ENCODE data around the gene APOBEC3F. TPM values are rescaled to one million over a fixed set of nuclear protein-coding genes. Genes with fewer than 3 reads are reported as not detected.
"Not testable (repeated sequence)": the region's sequence is repeated elsewhere in the genome, so short reads cannot be mapped to it uniquely, and the experiment has no call there.

APOBEC3F gene
- 1 to 10 TPM; 5.5 to 9.8 TPM for total RNA-seq
- long read RNA-seq, donor 1, partial matches to known transcripts: 0 of 4 reads
- long read RNA-seq, donor 1, other reads (novel, unspliced or antisense): 2 of 4 reads
- long read RNA-seq, donor 2, partial matches to known transcripts: 2 of 2 reads
- long read RNA-seq, donor 2, other reads (novel, unspliced or antisense): 0 of 2 reads

DNA sequence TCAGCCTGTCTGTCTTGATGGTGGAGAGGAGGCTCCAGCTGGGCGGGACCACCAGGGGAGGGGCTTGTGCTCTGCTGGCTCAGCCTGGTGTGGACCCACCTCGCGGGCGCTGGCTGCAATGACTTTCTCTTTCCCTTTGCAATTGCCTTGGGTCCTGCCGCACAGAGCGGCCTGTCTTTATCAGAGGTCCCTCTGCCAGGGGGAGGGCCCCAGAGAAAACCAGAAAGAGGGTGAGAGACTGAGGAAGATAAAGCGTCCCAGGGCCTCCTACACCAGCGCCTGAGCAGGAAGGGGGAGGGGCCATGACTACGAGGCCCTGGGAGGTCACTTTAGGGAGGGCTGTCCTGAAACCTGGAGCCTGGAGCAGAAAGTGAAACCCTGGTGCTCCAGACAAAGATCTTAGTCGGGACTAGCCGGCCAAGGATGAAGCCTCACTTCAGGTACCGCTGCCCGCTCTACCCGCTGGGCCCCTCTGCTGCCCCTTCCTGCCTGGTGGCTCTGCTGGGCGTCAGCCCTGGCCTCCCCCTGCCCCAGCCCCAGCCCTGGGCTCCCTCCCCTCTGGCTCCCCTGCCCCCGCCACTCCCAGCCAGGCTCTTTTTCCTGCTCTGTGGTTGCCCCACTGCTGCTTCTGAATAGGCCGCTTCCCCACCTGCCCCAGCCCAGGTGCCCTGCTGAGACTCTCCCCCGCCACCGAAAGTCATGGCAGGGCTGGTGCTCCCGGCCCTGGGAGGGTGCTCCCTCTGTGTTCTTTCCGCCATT lies at the start of gene APOBEC3F:
Gene APOBEC3F (plus strand): TSS at position 327 of the 759 bp plus-strand sequence. CDS start 97 bp downstream, at position 424.
- DNase-seq (ENCODE audit: low spot score); intact Hi-C loops (cut with DNase I): not testable (repeated sequence)

DNA sequence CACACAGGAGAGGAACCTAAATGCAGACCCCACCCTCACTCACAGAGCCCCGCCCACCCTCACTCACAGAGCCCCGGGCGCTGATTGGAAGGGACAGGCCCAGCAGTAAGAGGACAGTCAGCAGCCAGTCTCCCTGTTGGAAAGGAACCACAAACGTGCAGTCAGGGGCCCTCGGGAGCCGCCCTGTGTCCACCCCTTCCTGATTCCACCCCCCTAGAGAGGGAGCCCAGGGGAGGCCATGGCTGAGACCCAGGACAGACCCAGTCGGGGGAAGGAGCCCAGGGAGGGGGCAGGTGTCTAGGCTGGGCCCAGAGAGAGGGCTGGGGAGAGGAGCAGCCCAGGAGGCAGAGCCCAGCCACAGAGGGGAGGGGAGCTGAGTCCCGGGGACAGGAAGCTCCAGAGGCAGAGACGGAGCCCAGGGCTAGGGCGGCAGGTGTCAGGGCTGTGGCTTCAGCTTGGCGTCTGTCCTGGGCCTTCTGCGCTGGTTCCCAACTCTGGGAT lies 47.7 kb upstream of the APOBEC3F start:
- intact Hi-C loops (cut with DNase I): loop anchor here in 1 of 2 donors (10.0 kb wide), 1 partner anchor 218 kb away; no protein-coding TSS in a partner anchor
- not testable (repeated sequence) for DNase-seq (ENCODE audit: low spot score)

DNA sequence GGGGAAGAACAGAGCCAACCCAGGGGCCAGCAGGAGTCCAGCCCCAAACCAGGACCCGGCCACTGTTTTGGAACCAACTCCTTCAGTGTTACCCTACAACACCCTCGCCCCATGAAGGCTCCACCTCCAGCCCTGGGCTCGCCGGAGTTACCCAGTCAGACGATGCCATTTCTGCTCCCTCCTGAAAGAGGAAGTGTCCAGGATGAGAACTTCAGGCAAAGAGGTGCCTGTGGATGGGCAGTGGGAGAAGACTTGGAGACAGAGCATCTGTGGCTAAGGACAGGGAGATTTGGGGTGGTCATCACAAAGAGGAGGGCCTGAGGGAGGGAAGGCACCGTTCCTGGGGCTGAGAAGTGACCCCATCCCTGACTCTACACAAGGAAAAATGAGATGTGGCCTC lies 44.6 kb upstream of the APOBEC3F start:
- intact Hi-C loops (cut with DNase I): loop anchor here in 1 of 2 donors (2.0 to 10.0 kb wide), 2 partner anchors 27 to 221 kb away; no protein-coding TSS in a partner anchor

DNA sequence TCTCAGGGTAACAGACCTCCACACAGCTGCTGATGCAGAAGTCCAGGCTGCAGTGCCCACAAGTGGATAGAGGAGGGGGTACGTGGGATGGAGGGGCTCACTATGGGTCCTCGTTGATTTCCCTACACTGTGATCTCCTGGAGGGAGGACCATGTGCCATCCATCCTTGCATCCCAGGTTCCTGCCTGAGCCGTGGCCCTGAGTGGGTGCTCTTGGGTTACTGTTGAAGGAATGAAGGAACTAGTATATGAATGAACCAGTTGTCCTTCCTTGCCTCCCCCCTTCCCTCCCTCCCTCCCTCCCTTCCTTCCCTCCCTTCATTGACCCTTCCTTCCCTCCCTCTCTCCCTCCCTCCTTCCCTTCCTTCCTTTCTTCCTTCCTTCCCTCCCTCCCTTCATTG lies 43.1 kb upstream of the APOBEC3F start:
- intact Hi-C loops (cut with DNase I): loop anchor here in 1 of 2 donors (2.0 to 10.0 kb wide), 2 partner anchors 29 to 223 kb away; no protein-coding TSS in a partner anchor
- no peak for DNase-seq (ENCODE audit: low spot score)

More for the DNA sequence above, 44.6 kb upstream of the APOBEC3F start:
- no peak for DNase-seq (ENCODE audit: low spot score)

DNA sequence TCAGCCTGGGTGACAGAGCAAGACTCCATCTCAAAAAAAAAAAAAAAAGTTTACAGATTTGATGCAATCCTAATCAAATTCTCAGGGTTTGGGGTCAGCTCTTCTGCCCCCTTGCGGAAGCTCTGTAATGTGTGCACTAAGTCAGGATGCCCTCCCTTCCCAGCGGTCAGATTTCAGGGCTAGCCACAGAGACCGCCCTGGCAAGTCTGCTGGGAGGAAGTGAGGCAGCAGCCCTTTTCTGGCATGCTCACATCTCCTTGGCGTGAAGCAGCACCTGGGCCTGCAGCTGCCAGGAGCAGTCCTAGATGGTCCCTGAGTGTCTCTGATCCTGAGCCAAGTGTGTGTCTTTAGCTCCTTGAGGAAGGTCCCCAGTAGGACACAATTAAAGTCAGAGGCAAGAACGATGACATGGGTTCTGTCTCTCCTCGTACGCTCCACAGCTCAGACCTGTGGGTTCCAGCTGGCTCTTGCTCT lies 37.5 kb upstream of the APOBEC3F start:
- intact Hi-C loops (cut with DNase I): loop anchor here in 1 of 2 donors (5.0 to 10.0 kb wide), 3 partner anchors 122 to 236 kb away; no protein-coding TSS in a partner anchor
- peak; percentile 90 for DNase-seq (ENCODE audit: low spot score)

DNA sequence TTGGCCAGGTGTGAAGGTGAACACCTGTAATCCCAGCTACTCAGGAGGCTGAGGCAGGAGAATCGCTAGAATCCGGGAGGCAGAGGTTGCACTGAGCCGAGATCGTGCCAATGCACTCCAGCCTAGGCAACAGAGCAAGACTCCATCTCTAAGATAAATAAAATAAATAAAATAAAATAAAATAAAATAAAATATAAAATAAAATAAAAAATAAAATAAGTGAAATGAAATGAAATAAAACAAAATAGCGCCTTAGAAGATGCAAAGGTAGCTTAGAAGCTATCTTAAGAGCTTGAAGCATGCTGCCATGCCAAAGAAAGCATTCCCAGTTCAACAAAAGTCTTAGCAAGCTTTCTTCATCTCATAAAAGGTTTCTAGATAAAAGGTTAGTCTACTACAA lies 33.5 kb upstream of the APOBEC3F start:
- no peak for DNase-seq (ENCODE audit: low spot score)
- intact Hi-C loops (cut with DNase I): loop anchor here in 1 of 2 donors (10.0 kb wide), 1 partner anchor 118 kb away; no protein-coding TSS in a partner anchor

GRCh38 chr22:39008271-39008850 lies 32.3 kb upstream of the APOBEC3F start:
- not testable (repeated sequence) for DNase-seq (ENCODE audit: low spot score)
- intact Hi-C loops (cut with DNase I): loop anchor here in 1 of 2 donors (10.0 kb wide), 1 partner anchor 116 kb away; no protein-coding TSS in a partner anchor

GRCh38 chr22:39010946-39011345 lies 29.7 kb upstream of the APOBEC3F start:
- intact Hi-C loops (cut with DNase I): loop anchor here in 1 of 2 donors (5.0 kb wide), 1 partner anchor 106 kb away; no protein-coding TSS in a partner anchor
- DNase-seq (ENCODE audit: low spot score): no peak

- DNase-seq (ENCODE audit: low spot score): no peak
- intact Hi-C loops (cut with DNase I): loop anchor here in 1 of 2 donors (5.0 kb wide), 1 partner anchor 104 kb away; no protein-coding TSS in a partner anchor
Measured at GRCh38 chr22:39012533-39013511, 27.8 kb upstream of the APOBEC3F start.

- intact Hi-C loops (cut with DNase I): loop anchor here in 1 of 2 donors (5.0 kb wide), 1 partner anchor 104 kb away; no protein-coding TSS in a partner anchor
- not testable (repeated sequence) for DNase-seq (ENCODE audit: low spot score)
Measured at GRCh38 chr22:39013561-39013941, 27.1 kb upstream of the APOBEC3F start.

GRCh38 chr22:39013942-39014722 lies 26.5 kb upstream of the APOBEC3F start, which contains the start of gene APOBEC3C:
Gene APOBEC3C, plus strand, starts transcription at chr22:39014257. Its CDS starts 106 bp downstream, at chr22:39014363.
- intact Hi-C loops (cut with DNase I): loop anchor here in 1 of 2 donors (5.0 kb wide), 1 partner anchor 103 kb away; no protein-coding TSS in a partner anchor

GRCh38 chr22:39014723-39015121 lies 25.9 kb upstream of the APOBEC3F start:
- not testable (repeated sequence) for DNase-seq (ENCODE audit: low spot score)
- intact Hi-C loops (cut with DNase I): loop anchor here in 1 of 2 donors (5.0 kb wide), 1 partner anchor 103 kb away; no protein-coding TSS in a partner anchor

More at GRCh38 chr22:39013942-39014722, 26.5 kb upstream of the APOBEC3F start, which contains the start of gene APOBEC3C:
- DNase-seq (ENCODE audit: low spot score): peak; percentile 92

DNA sequence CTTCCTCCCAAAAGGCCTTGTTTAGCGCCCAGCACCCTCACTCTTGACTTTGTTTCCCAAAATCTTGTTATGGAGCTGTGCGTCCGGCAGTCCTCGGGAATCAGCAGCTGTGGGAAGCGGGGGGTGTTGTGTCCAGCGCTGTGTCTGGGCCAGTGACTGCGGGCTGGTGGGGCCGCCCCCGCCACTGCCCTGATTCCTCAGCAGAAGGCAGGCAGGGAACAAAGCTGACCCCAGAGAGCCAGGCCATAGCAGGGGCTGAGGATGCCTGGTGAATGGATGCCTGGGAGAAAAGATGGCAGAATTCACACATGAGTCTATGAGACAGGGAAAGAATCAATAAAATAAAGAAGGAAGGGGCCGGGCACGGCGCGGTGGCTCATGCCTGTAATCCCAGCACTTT lies 24.1 kb upstream of the APOBEC3F start:
- intact Hi-C loops (cut with DNase I): no loop called here
- no peak for DNase-seq (ENCODE audit: low spot score)

DNA sequence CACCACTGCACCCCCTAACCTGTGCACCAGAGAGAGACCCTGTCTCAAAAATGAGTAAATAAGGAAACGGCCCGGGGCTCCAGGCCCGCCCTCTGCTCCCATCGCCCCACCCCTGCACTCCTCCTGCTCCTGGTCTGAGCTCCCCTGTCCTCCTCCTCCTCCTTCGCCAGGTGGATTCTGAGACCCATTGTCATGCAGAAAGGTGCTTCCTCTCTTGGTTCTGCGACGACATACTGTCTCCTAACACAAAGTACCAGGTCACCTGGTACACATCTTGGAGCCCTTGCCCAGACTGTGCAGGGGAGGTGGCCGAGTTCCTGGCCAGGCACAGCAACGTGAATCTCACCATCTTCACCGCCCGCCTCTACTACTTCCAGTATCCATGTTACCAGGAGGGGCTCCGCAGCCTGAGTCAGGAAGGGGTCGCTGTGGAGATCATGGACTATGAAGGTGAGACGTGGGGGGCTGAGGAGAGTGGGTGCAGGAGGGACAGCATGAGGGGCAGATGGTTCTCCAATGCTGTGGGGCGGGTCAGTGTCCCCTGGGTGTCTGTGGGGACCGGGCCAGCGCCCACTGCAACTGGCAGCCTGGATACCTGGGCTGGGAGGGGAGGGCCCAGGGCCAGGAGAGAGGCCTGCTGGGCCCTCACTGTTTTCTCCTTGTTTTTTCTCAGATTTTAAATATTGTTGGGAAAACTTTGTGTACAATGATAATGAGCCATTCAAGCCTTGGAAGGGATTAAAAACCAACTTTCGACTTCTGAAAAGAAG lies 22.9 kb upstream of the APOBEC3F start:
- DNase-seq (ENCODE audit: low spot score): no peak
- intact Hi-C loops (cut with DNase I): no loop called here

DNA sequence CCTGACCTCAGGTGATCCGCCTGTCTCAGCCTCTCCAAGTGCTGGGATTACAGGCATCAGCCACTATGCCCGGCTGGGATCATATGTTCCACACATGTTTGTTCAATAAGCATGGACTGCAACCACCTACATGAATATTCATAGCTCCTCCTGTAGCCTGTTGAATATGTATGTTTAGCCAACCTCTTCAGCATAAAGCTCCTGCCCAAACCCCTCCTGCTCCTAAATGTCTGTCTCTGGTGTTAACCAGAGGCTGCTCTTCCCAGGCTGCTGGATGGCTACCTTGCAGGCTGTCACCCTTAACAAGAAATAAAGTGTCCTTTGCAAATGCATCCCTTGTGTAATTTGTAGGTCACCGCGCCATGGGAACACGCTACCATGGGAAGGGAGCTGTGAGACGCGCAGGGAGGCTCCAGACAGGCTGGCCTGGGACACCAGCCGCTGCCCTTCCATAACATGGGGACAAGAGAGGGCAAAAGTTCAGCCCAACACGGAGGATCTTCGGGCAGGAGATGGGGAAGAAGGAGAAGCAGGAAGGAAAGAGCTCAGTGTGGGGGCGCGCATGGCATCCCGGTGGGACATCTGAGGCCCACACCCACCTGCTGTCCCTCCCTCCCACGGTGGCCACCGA lies 20.5 kb upstream of the APOBEC3F start:
- DNase-seq (ENCODE audit: low spot score); intact Hi-C loops (cut with DNase I): not testable (repeated sequence)
